Esophagus squamous epithelium (tissue), 4 donors: ENCODE data around the gene VWA1.

Experiments
- POLR2A ChIP-seq, 4 donors: fragments of 450-650 bp; IDR thresholded peaks; one replicate each; pipeline ENCODE4 v1.6.1; 2017; ENCODE audit warnings: antibody characterized with exemption in 4 of 4, mild to moderate bottlenecking in 4 of 4, moderate library complexity in 3 of 4
- TF ChIP-seq, protein P1 (sequence below), 6 experiments: fragments of 450-650 bp in 4 of 6; fragments of 200-600 bp in 2 of 6; sonication (generic) in 2 of 6; IDR thresholded peaks; one replicate each; pipeline ENCODE4 v1.5.1; 2016 to 2019; ENCODE audit warnings: antibody characterized with exemption in 6 of 6, mild to moderate bottlenecking in 4 of 6, moderate library complexity in 4 of 6

DNA sequence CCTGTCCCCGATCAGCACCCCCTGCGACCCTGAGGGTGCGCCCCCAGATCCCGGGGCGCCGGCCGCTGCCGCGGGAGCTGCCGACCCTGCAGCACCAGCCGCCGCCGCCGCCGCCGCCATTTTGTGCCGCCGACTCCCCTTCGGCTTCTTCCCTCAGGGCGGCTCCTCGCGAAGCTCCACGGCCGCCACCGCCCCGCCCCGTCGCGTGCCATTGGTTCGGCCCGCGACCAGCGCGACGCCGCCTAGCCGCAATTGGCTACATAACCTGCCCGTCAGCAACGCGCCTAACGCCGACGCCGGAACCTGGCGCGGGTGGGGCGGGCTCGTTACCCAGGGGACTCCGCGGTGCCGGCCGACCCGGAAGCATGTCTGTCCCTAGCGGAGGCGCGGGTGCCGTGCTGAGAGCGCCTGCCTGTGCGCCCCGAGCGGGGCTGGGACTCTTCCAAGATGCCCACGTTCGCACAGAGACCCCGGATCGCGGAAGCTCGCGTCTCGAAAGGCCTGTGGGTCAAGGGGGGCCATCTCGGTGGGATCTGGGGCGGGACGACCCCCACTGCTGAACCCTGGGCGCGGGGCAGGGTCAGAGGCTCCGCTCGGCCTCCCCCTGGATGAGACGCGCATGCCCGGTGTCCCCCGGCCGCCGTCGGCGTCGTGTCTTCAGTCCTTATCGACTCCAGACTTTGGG is 36.2 kb upstream of the VWA1 start, which contains the start of gene CCNL2:
- TF ChIP-seq, protein P1, sequence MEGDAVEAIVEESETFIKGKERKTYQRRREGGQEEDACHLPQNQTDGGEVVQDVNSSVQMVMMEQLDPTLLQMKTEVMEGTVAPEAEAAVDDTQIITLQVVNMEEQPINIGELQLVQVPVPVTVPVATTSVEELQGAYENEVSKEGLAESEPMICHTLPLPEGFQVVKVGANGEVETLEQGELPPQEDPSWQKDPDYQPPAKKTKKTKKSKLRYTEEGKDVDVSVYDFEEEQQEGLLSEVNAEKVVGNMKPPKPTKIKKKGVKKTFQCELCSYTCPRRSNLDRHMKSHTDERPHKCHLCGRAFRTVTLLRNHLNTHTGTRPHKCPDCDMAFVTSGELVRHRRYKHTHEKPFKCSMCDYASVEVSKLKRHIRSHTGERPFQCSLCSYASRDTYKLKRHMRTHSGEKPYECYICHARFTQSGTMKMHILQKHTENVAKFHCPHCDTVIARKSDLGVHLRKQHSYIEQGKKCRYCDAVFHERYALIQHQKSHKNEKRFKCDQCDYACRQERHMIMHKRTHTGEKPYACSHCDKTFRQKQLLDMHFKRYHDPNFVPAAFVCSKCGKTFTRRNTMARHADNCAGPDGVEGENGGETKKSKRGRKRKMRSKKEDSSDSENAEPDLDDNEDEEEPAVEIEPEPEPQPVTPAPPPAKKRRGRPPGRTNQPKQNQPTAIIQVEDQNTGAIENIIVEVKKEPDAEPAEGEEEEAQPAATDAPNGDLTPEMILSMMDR (IDR thresholded peaks at IDR 0.05), result peak; percentile 56 to 80 (median 76)
- TF ChIP-seq POLR2A (IDR thresholded peaks at IDR 0.05), result peak in 2 of 4 donors; percentile 51 to 64
